GM21360 (cell line): ENCODE data around the gene PUM1.
"Not testable (repeated sequence)": the region's sequence is repeated elsewhere in the genome, so short reads cannot be mapped to it uniquely, and the experiment has no call there.

Source experiments
- ATAC-seq: cut with Tn5 transposase; IDR thresholded peaks from one replicate; pipeline ENCODE4 v1.9.1; 2021; ENCODE audit warnings: mild to moderate bottlenecking, moderate library complexity; ENCODE audit not compliant: unreplicated experiment

The PUM1 gene

GRCh38 chr1:31000301-31000700, 65.2 kb downstream of the PUM1 start:
- no peak for ATAC-seq

- no peak for ATAC-seq
Observed at GRCh38 chr1:30998887-30999286, 66.6 kb downstream of the PUM1 start.

- no peak for ATAC-seq
Observed at GRCh38 chr1:30998171-30998570, 67.3 kb downstream of the PUM1 start.

- ATAC-seq: no peak
Observed at GRCh38 chr1:30997463-30998057, 68.0 kb downstream of the PUM1 start.

GRCh38 chr1:30995990-30996612, 69.4 kb downstream of the PUM1 start:
- no peak for ATAC-seq

- ATAC-seq: no peak
Observed at GRCh38 chr1:30991862-30992606, 73.5 kb downstream of the PUM1 start.

- ATAC-seq: no peak
Observed at GRCh38 chr1:30990591-30990990, 74.9 kb downstream of the PUM1 start.

GRCh38 chr1:30988045-30988444, 77.5 kb downstream of the PUM1 start:
- ATAC-seq: no peak

GRCh38 chr1:30986755-30987154, 78.8 kb downstream of the PUM1 start:
- ATAC-seq: no peak

GRCh38 chr1:30984991-30985503, 80.5 kb downstream of the PUM1 start:
- no peak for ATAC-seq

- ATAC-seq: no peak
Observed at GRCh38 chr1:30984165-30984889, 81.2 kb downstream of the PUM1 start.

- ATAC-seq: no peak
Observed at GRCh38 chr1:30982937-30983336, 82.6 kb downstream of the PUM1 start.

- ATAC-seq: no peak
Observed at GRCh38 chr1:30982431-30982830, 83.1 kb downstream of the PUM1 start.

GRCh38 chr1:30981172-30981571, 84.3 kb downstream of the PUM1 start:
- no peak for ATAC-seq

- ATAC-seq: no peak
Observed at GRCh38 chr1:30977511-30977910, 88.0 kb downstream of the PUM1 start.

- no peak for ATAC-seq
Observed at GRCh38 chr1:30977105-30977504, 88.4 kb downstream of the PUM1 start.

- no peak for ATAC-seq
Observed at GRCh38 chr1:30976143-30976542, 89.4 kb downstream of the PUM1 start.

GRCh38 chr1:30975217-30975616, 90.3 kb downstream of the PUM1 start:
- ATAC-seq: no peak

- no peak for ATAC-seq
Observed at GRCh38 chr1:30974536-30974935, 91.0 kb downstream of the PUM1 start.

GRCh38 chr1:30972349-30972748, 93.2 kb downstream of the PUM1 start:
- ATAC-seq: not testable (repeated sequence)

GRCh38 chr1:30971496-30971895, 94.0 kb downstream of the PUM1 start:
- ATAC-seq: no peak
